Measurements from ENCODE around the gene GLIS1.

GLIS1 gene

DNA sequence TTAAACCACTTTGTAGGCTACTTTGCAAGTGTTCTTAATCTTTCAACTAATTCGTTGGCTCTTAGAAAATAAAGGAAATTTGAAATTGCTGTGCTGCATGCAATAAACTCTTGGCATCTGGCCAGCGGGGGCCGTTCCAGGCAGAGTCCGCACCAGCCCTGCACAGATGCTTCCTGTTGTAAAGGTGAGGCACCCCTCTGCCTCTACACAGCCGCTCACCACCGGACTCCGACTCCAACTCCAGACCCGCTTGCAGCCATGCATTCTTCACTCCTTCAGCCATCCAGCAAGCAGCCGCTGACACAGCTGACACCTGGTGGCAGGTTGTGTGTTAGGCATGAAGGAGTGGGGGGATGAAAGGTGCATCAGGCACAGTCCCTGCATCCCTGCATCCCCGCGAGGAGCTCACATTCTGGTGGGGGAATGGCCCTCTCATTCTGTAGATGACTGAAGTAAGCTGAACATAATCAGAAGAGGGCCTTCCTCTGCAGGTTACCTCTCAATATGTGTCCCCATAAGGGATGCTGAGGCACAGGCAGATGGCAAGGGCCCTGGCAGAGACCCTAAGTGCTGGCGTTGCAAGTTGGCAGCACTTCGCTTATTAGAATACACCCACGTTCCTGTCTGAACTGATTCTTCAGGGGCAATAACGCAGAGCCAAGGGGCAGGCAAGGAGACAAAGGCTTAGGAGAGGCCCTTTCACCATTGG, 56.8 kb downstream of the GLIS1 start:
- DNase-seq (ENCODE audit: low read depth): no peak
- H3K4me3 ChIP-seq (ENCODE audit: low read depth, low read length): no peak overlapping the region
- TF ChIP-seq, protein P1, sequence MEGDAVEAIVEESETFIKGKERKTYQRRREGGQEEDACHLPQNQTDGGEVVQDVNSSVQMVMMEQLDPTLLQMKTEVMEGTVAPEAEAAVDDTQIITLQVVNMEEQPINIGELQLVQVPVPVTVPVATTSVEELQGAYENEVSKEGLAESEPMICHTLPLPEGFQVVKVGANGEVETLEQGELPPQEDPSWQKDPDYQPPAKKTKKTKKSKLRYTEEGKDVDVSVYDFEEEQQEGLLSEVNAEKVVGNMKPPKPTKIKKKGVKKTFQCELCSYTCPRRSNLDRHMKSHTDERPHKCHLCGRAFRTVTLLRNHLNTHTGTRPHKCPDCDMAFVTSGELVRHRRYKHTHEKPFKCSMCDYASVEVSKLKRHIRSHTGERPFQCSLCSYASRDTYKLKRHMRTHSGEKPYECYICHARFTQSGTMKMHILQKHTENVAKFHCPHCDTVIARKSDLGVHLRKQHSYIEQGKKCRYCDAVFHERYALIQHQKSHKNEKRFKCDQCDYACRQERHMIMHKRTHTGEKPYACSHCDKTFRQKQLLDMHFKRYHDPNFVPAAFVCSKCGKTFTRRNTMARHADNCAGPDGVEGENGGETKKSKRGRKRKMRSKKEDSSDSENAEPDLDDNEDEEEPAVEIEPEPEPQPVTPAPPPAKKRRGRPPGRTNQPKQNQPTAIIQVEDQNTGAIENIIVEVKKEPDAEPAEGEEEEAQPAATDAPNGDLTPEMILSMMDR (IDR thresholded peaks at IDR 0.05; ENCODE audit: low read depth, low read length, missing control alignments): peak; percentile 58

DNA sequence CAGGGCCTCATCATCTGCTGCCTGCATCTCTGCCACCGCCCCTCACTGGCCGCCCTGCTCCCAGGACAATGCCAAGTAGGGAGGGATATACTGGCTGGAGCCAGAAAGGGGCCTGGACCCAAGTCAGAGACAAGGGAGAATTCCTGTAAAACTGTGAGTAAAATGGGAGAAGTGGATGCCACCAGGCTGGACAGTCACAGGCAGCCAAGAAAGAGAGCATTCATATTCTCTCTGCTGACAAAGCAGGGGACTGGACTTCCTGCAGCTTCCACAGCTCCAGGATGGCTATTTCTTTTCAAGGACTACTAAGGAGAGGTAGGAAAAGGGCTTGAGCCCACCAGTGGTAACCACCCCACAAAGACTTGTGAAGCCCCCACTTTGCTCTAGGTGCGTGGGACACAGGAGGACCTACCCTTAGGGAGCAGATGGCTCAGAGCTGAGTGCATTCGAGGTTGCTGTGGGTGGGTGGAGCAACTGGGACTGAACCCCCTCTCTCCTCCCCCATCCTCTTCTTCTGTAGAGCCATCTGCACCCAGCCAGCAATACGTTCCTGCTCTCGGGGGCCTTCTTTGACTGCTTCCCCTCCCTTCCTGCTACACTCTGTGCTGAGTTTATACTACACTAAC, 57.5 kb downstream of the GLIS1 start:
- no peak for DNase-seq (ENCODE audit: low read depth)

DNA sequence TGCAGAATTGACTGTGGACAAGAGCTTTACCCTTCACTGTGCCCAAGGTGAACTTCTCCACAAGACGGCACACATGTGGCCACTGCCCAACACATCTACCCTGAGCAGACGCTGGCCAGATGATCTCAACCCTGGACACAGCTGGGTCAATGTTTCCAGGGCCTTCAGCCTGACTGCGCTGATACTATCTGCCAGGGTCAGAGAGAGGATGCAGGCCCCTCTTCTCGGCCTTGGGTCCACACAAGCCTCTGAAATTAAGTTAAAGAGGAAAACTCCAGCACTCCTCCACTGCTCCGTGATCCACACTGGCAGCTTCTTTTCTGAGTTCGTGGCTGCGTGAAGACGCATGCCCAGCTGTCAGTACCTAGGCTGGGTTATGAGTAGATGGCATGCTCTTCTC, 58.1 kb downstream of the GLIS1 start:
- TF ChIP-seq, protein P1 (IDR thresholded peaks at IDR 0.05; ENCODE audit: low read depth, low read length, missing control alignments): no peak
- DNase-seq (ENCODE audit: low read depth): no peak

More for the DNA sequence above, 57.5 kb downstream of the GLIS1 start:
- TF ChIP-seq, protein P1 (IDR thresholded peaks at IDR 0.05; ENCODE audit: low read depth, low read length, missing control alignments): no peak
- H3K4me3 ChIP-seq (ENCODE audit: low read depth, low read length): no peak overlapping the region

DNA sequence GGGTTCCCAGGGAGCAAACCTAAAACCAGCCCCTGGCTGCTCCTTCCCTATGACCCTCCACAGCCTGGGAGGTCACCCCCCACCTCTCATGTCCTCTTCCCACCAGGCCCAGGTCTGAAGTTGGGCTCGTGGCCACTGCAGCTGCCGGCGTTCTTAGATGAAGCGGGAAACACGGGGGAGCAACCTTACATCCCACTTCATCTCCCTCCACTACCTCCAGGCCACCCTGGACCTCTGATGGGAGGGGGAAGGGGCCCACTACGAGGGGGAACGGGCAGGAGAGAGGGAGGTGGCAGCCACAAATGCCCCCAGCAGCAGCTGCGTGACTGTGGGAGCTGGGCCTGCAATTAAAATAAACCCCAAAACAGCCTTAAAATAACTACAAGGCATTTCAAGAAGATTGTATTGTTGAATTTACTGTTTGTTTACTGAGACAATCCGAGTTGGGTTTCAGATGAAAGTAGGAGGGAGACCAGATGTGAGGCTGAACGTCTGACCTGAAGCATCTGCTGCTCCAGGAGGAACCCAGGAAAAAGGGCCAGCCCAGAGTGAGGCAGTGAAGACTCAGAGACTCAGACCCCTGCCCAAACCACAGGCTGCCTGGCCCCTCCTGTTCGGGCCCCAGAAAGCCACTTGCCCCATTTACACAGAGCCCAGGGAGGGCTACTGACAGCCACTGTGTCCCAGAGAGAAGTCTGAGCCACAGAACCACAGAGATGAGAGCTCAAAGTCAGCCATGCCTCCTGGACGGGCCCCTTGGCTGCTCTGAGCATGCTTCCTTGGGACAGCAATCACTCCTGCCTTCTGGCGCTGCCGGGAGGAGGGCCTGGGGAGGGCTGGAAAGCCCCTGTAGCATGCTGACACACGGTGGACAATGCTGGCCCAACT, 59.8 kb downstream of the GLIS1 start:
- no peak for DNase-seq (ENCODE audit: low read depth)
- TF ChIP-seq, protein P1 (IDR thresholded peaks at IDR 0.05; ENCODE audit: low read depth, low read length, missing control alignments): no peak
- no peak overlapping the region for H3K4me3 ChIP-seq (ENCODE audit: low read depth, low read length)

More for the DNA sequence above, 58.1 kb downstream of the GLIS1 start:
- no peak overlapping the region for H3K4me3 ChIP-seq (ENCODE audit: low read depth, low read length)

DNA sequence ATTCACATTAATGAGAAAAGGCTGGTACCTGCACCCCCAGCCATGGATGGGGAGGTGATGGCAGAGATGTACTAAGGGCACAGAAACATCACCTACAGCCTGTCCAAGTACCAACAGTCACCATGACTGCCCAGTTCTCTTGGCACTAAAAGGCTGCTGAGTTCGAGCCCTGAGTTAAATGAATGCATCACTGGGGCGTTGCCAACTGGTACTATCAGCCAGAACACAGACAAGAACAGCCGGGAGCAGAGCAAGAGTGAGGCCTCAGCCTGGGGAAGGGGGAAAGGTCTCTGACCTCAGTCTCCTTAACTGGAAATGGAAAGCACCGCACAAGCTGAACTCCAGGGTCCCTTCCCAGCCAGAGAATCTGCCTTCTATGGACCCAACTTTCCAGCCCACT, 60.5 kb downstream of the GLIS1 start:
- TF ChIP-seq, protein P1 (IDR thresholded peaks at IDR 0.05; ENCODE audit: low read depth, low read length, missing control alignments): no peak
- no peak overlapping the region for H3K4me3 ChIP-seq (ENCODE audit: low read depth, low read length)
- no peak for DNase-seq (ENCODE audit: low read depth)

DNA sequence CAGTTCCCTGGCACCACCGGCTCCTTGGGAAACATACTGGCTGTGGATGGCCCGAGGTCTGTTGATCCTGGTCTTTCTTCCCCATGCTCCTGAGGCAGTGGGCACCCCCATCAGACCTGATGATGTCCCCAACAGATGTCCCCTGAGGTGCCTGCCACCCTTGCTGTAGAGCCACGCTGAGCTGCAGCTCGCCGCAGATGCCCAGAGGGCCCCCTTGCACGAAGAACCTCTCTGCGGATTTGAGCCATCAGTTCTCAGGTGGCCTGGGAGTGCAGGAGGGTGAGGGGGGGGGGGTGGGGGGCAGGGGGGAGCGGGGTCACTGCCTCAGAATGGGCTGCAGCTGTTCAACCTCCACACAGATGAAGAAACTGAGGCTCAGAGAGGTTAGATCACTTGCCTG, 60.9 kb downstream of the GLIS1 start:
- TF ChIP-seq, protein P1 (IDR thresholded peaks at IDR 0.05; ENCODE audit: low read depth, low read length, missing control alignments): no peak
- no peak for DNase-seq (ENCODE audit: low read depth)
- no peak overlapping the region for H3K4me3 ChIP-seq (ENCODE audit: low read depth, low read length)
